GM13977 (cell line): ENCODE data around the gene SPRY2.
A peak's percentile ranks its signal among the peaks of the same experiment; 100 is the strongest.

Experiments used
- DNase-seq: peaks from one replicate; pipeline ENCODE4 v3.0.0; 2012; ENCODE audit warnings: low spot score
- in situ Hi-C: fragments of 300-500 bp; cut with MboI; formaldehyde crosslinking; loops from one replicate; pipeline ENCODE4 v1.12.0; 2022; ENCODE audit warnings: low sequenced_read_pairs, low pct_unique_long_range_greater_than_20kb, mixed read lengths, inconsistent platforms; ENCODE audit not compliant: unreplicated experiment
- TF ChIP-seq, protein P1 (sequence below): IDR thresholded peaks from 2 replicates; pipeline ENCODE4 v1.5.1; 2012; ENCODE audit warnings: mild to moderate bottlenecking, control low read depth; ENCODE audit not compliant: insufficient read depth; ENCODE audit errors: extremely low read depth, missing control alignments

Gene SPRY2

DNA sequence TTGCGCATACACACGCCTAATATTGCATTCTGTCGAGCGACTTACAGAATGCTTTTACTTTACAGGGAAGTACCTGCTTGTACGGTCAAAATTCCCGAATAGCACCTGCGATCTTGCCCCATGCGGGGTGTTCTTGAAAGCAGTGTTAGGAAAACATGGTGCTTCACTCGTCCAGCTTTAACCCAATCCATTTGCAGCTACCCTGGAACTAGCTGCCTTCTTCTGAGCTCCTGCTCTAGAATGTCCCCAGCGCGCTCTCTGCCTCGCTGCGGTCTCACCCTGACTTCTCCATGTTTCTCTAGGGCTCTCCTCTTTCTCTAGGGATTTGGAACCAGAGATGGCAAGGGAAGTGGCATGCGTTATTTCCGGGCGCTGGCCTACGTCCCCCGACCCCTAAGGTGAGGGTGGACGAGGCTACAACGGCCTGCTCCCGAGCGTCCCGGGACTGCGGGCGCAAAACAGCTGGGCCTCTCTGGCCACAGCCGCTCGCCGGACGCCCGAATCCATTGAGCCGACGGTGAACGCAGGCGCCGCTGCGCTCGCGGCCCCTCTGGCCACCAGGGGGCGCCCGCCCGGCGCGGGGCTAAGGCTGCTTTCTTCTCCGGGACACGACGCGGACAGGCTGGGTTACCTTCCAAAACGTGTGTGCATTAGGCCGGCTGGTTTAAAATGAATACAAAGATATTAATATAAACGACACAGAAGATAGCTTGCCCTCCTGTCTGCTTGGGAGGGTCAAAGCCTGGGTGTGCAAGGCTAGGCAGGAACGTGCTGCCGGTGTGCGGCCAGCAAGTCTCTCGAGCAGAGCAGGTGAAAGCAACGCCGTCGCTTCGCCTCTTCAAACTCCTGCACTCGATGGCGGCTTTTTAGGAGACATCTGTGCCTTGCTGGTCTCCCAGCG is 1.8 kb upstream of the SPRY2 start:
- DNase-seq, result peak; percentile 79
- in situ Hi-C loops, result no loop called here
- TF ChIP-seq, protein P1, sequence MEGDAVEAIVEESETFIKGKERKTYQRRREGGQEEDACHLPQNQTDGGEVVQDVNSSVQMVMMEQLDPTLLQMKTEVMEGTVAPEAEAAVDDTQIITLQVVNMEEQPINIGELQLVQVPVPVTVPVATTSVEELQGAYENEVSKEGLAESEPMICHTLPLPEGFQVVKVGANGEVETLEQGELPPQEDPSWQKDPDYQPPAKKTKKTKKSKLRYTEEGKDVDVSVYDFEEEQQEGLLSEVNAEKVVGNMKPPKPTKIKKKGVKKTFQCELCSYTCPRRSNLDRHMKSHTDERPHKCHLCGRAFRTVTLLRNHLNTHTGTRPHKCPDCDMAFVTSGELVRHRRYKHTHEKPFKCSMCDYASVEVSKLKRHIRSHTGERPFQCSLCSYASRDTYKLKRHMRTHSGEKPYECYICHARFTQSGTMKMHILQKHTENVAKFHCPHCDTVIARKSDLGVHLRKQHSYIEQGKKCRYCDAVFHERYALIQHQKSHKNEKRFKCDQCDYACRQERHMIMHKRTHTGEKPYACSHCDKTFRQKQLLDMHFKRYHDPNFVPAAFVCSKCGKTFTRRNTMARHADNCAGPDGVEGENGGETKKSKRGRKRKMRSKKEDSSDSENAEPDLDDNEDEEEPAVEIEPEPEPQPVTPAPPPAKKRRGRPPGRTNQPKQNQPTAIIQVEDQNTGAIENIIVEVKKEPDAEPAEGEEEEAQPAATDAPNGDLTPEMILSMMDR, result peak; percentile 99

- TF ChIP-seq, protein P1, result no peak
- DNase-seq, result peak; percentile 36
- in situ Hi-C loops, result no loop called here
These were observed 937 bp upstream of the SPRY2 start for GRCh38 chr13:80341756-80342370.

- in situ Hi-C loops, result no loop called here
- DNase-seq, result no peak
- TF ChIP-seq, protein P1, result no peak
These were observed 250 bp downstream of the SPRY2 start for GRCh38 chr13:80340651-80341100.

- TF ChIP-seq, protein P1, result no peak
- in situ Hi-C loops, result no loop called here
- DNase-seq, result peak; percentile 40
These were observed 845 bp downstream of the SPRY2 start for GRCh38 chr13:80339912-80340650.

DNA sequence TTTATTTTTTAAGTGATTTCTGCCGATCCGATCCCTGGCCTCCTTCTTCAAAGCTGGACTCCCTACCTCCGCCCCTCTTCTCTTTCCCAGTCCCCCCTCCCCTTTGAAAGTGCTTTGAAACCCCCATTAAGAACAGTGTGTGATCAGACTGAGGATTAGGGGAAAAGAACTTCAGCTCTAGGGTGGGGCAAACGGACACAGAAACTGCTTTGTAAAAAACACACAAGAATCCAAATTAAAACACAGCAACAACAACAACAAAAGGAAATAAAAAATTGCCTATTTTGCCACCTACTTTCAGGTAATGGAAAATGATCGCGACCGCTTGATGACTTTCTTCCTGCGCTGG is 1.4 kb downstream of the SPRY2 start:
- in situ Hi-C loops, result no loop called here
- no peak for DNase-seq

More for the DNA sequence above, 1.4 kb downstream of the SPRY2 start:
- TF ChIP-seq, protein P1, result no peak
